HG02571 (cell line): ENCODE data around the gene KRTAP2-2.
"Not testable (repeated sequence)": the region's sequence is repeated elsewhere in the genome, so short reads cannot be mapped to it uniquely, and the experiment has no call there.

Source experiments
- ATAC-seq: cut with Tn5 transposase; IDR thresholded peaks from one replicate; pipeline ENCODE4 v1.9.1; 2021; ENCODE audit warnings: mild to moderate bottlenecking, moderate library complexity; ENCODE audit not compliant: unreplicated experiment

KRTAP2-2 gene

GRCh38 chr17:41055130-41055529 is at the start of gene KRTAP2-2:
KRTAP2-2 (minus strand) TSS chr17:41055230; CDS start chr17:41055211, 19 bp downstream.
- not testable (repeated sequence) for ATAC-seq

- ATAC-seq = not testable (repeated sequence)
Measured at GRCh38 chr17:41104386-41105038, 49.5 kb upstream of the KRTAP2-2 start.

GRCh38 chr17:41103896-41104295 is 48.9 kb upstream of the KRTAP2-2 start:
- ATAC-seq = no peak

- no peak for ATAC-seq
Measured at GRCh38 chr17:41101586-41102259, 46.7 kb upstream of the KRTAP2-2 start, which contains the start of gene KRTAP4-16. KRTAP4-16 (minus strand) TSS chr17:41102209; CDS start chr17:41102209, 0 bp downstream.

GRCh38 chr17:41099682-41100480 is 44.9 kb upstream of the KRTAP2-2 start:
- not testable (repeated sequence) for ATAC-seq

- no peak for ATAC-seq
Measured at GRCh38 chr17:41098481-41098880, 43.5 kb upstream of the KRTAP2-2 start.

GRCh38 chr17:41098042-41098441 is 43.0 kb upstream of the KRTAP2-2 start, which contains the start of gene KRTAP4-8:
KRTAP4-8 (minus strand) TSS chr17:41098142; CDS start chr17:41098084, 58 bp downstream.
- no peak for ATAC-seq

- ATAC-seq = no peak
Measured at GRCh38 chr17:41096055-41096454, 41.0 kb upstream of the KRTAP2-2 start.

- not testable (repeated sequence) for ATAC-seq
Measured at GRCh38 chr17:41088760-41089352, 33.8 kb upstream of the KRTAP2-2 start.

- not testable (repeated sequence) for ATAC-seq
Measured at GRCh38 chr17:41084100-41084856, 29.2 kb upstream of the KRTAP2-2 start, which contains the start of gene KRTAP4-7. KRTAP4-7 (plus strand) TSS chr17:41084150; CDS start chr17:41084207, 57 bp downstream.

- not testable (repeated sequence) for ATAC-seq
Measured at GRCh38 chr17:41083427-41083826, 28.4 kb upstream of the KRTAP2-2 start.

GRCh38 chr17:41082626-41083025 is 27.6 kb upstream of the KRTAP2-2 start:
- no peak for ATAC-seq

GRCh38 chr17:41076788-41077187 is 21.8 kb upstream of the KRTAP2-2 start:
- no peak for ATAC-seq

GRCh38 chr17:41073676-41074075 is 18.6 kb upstream of the KRTAP2-2 start:
- no peak for ATAC-seq

GRCh38 chr17:41071606-41072360 is 16.8 kb upstream of the KRTAP2-2 start:
- ATAC-seq = no peak

GRCh38 chr17:41069031-41069430 is 14.0 kb upstream of the KRTAP2-2 start:
- ATAC-seq = no peak

- ATAC-seq = no peak
Measured at GRCh38 chr17:41067281-41067680, 12.3 kb upstream of the KRTAP2-2 start.

GRCh38 chr17:41065829-41066624 is 11.0 kb upstream of the KRTAP2-2 start, which contains the start of gene KRTAP2-4:
KRTAP2-4 (minus strand) TSS chr17:41065879; CDS start chr17:41065845, 34 bp downstream.
- ATAC-seq = no peak
